ENCODE measurements around the gene USP7. TPM values are rescaled to one million over a fixed set of nuclear protein-coding genes. Genes with fewer than 3 reads are reported as not detected.

The USP7 gene
- total and polyA plus RNA-seq, 3 experiments from 2014 or later, result 12.6 to 192 (median 189) TPM

DNA sequence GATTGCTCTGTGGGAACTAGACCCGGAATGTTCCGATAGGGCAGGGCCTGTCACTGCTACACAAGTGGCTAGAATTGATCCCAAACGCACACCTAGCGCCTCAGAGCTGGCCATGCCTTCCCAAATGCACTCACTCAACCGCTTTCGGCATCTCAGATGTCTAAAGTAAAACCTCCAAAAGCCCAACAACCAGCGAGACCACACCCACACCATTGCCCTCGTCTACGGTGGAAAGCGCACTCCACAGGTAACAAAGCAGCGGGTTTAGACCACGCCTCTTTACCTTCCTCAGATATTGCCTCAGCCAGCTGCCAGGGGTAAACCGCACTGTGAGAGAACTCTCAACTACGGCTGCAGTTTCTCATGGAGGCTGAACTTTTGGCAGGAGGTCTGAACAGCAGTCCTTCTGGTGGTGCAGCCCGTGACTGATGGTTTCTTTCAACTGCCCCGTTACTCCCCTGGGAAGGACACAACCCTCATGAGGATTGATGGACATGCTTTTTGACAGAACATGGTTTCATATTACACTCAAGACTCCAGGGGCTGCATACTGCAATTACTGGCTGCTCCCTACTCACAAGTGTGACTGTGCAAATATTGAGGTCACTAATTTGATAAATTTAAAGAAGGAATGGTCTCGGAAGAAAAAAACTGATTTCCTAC, 34.5 kb downstream of the USP7 start:
- H3K27ac ChIP-seq (ENCODE audit: low read depth, low read length), result no peak overlapping the region
- H3K4me1 ChIP-seq (ENCODE audit: insufficient read depth, low read length), result no peaks in the 10 kb centered on the region
- Mint-ChIP-seq H3K4me1 (peaks cover 54 to 84% (median 69%) of the 10 kb centered on the region in 3 donors), H3K27me3 (no peaks in the 10 kb centered on the region), H3K36me3 (peaks cover 0 to 52% (median 19%) of the 10 kb centered on the region in 3 donors), H3K9me3 (no peaks in the 10 kb centered on the region), H3K27ac (peak overlapping the region in 1 of 8 donors; percentile 23), H3K4me3 (peak overlapping the region in 1 of 7 donors; percentile 11)
- peaks cover 23% of the 10 kb centered on the region for H3K36me3 ChIP-seq (ENCODE audit: insufficient read depth, low read length)
- H3K4me3 ChIP-seq (ENCODE audit: low read length), result no peak overlapping the region
- no peaks in the 10 kb centered on the region for H3K27me3 ChIP-seq (ENCODE audit: insufficient read depth, low read length, poor library complexity, severe bottlenecking)
- no peaks in the 10 kb centered on the region for H3K9me3 ChIP-seq (ENCODE audit: low read length)
- POLR2A ChIA-PET, result no interaction called here
- CTCF ChIA-PET, result no interaction called here
- no peak for DNase-seq

- Mint-ChIP-seq H3K36me3 (peaks cover 0 to 58% (median 21%) of the 10 kb centered on the region in 3 donors), H3K4me1 (peaks cover 54 to 83% (median 65%) of the 10 kb centered on the region in 3 donors), H3K9me3 (no peaks in the 10 kb centered on the region), H3K27ac (peak overlapping the region in 2 of 8 donors; percentile 17 to 90), H3K4me3 (no peak overlapping the region), H3K27me3 (no peaks in the 10 kb centered on the region)
- H3K4me1 ChIP-seq (ENCODE audit: insufficient read depth, low read length), result no peaks in the 10 kb centered on the region
- ChIA-PET POLR2A (no interaction called here), CTCF (interaction anchor here (1.0 kb wide), 1 partner anchor 8 kb away, joined by 4 read pairs; no protein-coding TSS in a partner anchor)
- H3K36me3 ChIP-seq (ENCODE audit: insufficient read depth, low read length), result peaks cover 23% of the 10 kb centered on the region
- H3K4me3 ChIP-seq (ENCODE audit: low read length), result no peak overlapping the region
- no peak overlapping the region for H3K27ac ChIP-seq (ENCODE audit: low read depth, low read length)
- H3K27me3 ChIP-seq (ENCODE audit: insufficient read depth, low read length, poor library complexity, severe bottlenecking), result no peaks in the 10 kb centered on the region
- H3K9me3 ChIP-seq (ENCODE audit: low read length), result no peaks in the 10 kb centered on the region
- DNase-seq, result no peak
Measured at GRCh38 chr16:8928467-8928957, 35.2 kb downstream of the USP7 start.

DNA sequence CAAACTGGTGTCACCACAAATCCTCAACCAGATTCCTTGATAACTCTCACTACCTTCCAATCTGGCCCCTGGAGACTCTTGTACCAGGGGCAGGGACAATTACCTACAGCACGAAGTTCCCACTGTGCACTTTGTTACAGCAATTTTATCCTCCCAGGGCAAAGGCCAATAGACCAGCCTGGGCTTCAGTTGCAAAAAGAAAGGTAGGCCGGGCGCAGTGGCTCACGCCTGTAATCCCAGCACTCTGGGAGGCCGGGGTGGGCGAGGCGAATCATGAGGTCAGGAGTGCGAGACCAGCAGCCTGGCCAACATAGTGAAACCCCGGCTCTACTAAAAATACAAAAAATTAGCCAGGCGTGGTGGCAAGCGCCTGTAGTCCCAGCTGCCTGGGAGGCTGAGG, 36.9 kb downstream of the USP7 start:
- no peak overlapping the region for H3K27ac ChIP-seq (ENCODE audit: low read depth, low read length)
- ChIA-PET CTCF (interaction anchor here (0.8 kb wide), 1 partner anchor 8 kb away, joined by 3 read pairs; no protein-coding TSS in a partner anchor), POLR2A (no interaction called here)
- no peaks in the 10 kb centered on the region for H3K27me3 ChIP-seq (ENCODE audit: insufficient read depth, low read length, poor library complexity, severe bottlenecking)
- Mint-ChIP-seq H3K36me3 (peaks cover 0 to 74% (median 21%) of the 10 kb centered on the region in 3 donors), H3K27ac (peak overlapping the region in 1 of 8 donors; percentile 7), H3K4me3 (no peak overlapping the region), H3K9me3 (no peaks in the 10 kb centered on the region), H3K4me1 (peaks cover 47 to 73% (median 55%) of the 10 kb centered on the region in 3 donors), H3K27me3 (no peaks in the 10 kb centered on the region)
- H3K36me3 ChIP-seq (ENCODE audit: insufficient read depth, low read length), result peaks cover 40% of the 10 kb centered on the region
- no peak overlapping the region for H3K4me3 ChIP-seq (ENCODE audit: low read length)
- H3K9me3 ChIP-seq (ENCODE audit: low read length), result no peaks in the 10 kb centered on the region
- no peaks in the 10 kb centered on the region for H3K4me1 ChIP-seq (ENCODE audit: insufficient read depth, low read length)
- DNase-seq, result no peak

DNA sequence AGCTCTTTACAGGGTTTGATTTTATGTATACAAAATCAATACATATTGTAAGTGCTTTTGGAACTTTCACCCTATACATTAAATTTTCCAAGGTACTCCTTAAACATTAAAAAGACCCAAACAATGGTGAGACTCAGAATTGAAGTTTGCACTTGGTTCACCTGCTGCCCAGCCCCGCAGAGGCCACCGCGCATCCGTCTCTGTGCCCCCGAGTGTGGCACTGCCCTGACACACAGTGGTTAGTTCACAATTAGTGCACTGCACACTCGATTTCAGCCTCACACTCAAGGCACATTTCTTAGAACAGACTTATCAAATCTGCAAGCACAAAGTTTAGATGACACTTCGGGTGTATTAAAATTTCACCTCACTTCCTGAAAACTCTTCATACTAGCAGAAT, 38.3 kb downstream of the USP7 start:
- Histone ChIP-seq H3K27me3 (ENCODE audit: insufficient read depth, low read length, poor library complexity, severe bottlenecking) (no peaks in the 10 kb centered on the region), H3K36me3 (ENCODE audit: insufficient read depth, low read length) (peaks cover 51% of the 10 kb centered on the region), H3K4me1 (ENCODE audit: insufficient read depth, low read length) (no peaks in the 10 kb centered on the region), H3K4me3 (ENCODE audit: low read length) (no peak overlapping the region), H3K9me3 (ENCODE audit: low read length) (no peaks in the 10 kb centered on the region), H3K27ac (ENCODE audit: low read depth, low read length) (no peak overlapping the region)
- ChIA-PET CTCF (interaction anchor here (2.1 kb wide), 1 partner anchor 11 kb away, joined by 8 read pairs; no protein-coding TSS in a partner anchor), POLR2A (no interaction called here)
- H3K36me3 Mint-ChIP-seq, result peaks cover 0 to 88% (median 24%) of the 10 kb centered on the region in 3 donors
- H3K27ac Mint-ChIP-seq, result no peak overlapping the region
- H3K4me1 Mint-ChIP-seq, result peaks cover 43 to 76% (median 56%) of the 10 kb centered on the region in 3 donors
- H3K27me3 Mint-ChIP-seq, result no peaks in the 10 kb centered on the region
- H3K4me3 Mint-ChIP-seq, result no peak overlapping the region
- no peaks in the 10 kb centered on the region for H3K9me3 Mint-ChIP-seq
- no peak for DNase-seq

DNA sequence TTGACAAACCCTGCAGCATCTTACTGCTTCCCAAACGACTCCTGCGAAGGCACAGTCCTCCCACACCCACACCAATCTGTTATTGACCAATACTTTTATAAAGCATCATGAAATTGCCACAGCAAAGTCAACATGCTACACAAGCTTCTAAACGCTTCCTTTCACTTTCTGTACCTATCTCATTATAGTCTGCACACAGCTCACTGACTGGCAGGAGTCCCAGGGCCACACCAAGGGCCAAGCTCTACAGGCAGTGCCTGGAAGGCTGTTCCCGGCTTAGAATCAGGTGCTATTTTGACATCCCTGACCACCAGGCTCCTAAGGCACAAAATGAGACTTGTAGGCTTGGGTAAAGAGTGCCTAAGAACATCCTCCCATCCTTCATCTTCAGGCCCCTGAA, 39.5 kb downstream of the USP7 start:
- POLR2A ChIA-PET, result no interaction called here
- no peaks in the 10 kb centered on the region for H3K9me3 ChIP-seq (ENCODE audit: low read length)
- no peak overlapping the region for H3K27ac ChIP-seq (ENCODE audit: low read depth, low read length)
- H3K27ac Mint-ChIP-seq, result peak overlapping the region in 2 of 8 donors; percentile 8 to 57
- DNase-seq, result no peak
- H3K36me3 Mint-ChIP-seq, result peaks cover 5 to 90% (median 24%) of the 10 kb centered on the region in 3 donors
- no peaks in the 10 kb centered on the region for H3K27me3 ChIP-seq (ENCODE audit: insufficient read depth, low read length, poor library complexity, severe bottlenecking)
- H3K36me3 ChIP-seq (ENCODE audit: insufficient read depth, low read length), result peaks cover 54% of the 10 kb centered on the region
- H3K4me3 Mint-ChIP-seq, result no peak overlapping the region
- H3K27me3 Mint-ChIP-seq, result no peaks in the 10 kb centered on the region
- peaks cover 46 to 71% (median 61%) of the 10 kb centered on the region in 3 donors for H3K4me1 Mint-ChIP-seq
- CTCF ChIA-PET, result interaction anchor here (1.2 to 2.1 kb wide), 2 partner anchors 12 to 85 kb away, joined by 4 to 8 read pairs; no protein-coding TSS in a partner anchor
- H3K4me1 ChIP-seq (ENCODE audit: insufficient read depth, low read length), result peaks cover 11% of the 10 kb centered on the region
- H3K4me3 ChIP-seq (ENCODE audit: low read length), result no peak overlapping the region
- H3K9me3 Mint-ChIP-seq, result no peaks in the 10 kb centered on the region

DNA sequence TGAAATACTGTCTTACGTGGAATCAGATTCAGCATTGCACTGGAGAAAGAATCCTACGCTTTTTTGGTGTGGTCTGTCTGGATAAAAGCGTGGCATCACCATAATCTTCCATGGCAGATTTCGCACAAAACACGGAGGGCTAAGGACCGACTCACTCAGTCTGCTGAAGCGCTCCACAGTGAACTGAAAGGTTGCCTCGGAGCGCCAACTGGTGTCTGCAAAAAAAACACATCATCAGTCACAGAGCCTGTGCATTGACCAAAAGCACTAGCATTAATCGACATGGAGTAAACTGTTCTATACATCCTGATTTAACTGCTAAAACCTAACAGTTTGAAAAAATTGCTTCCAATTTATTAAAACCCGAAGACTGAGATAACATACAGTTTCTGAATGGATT, 40.5 kb downstream of the USP7 start:
- no peak overlapping the region for H3K27ac ChIP-seq (ENCODE audit: low read depth, low read length)
- no peak for DNase-seq
- no peaks in the 10 kb centered on the region for H3K27me3 Mint-ChIP-seq
- no peak overlapping the region for H3K4me3 Mint-ChIP-seq
- no peaks in the 10 kb centered on the region for H3K9me3 ChIP-seq (ENCODE audit: low read length)
- H3K27ac Mint-ChIP-seq, result peak overlapping the region in 1 of 8 donors; percentile 66
- peaks cover 53% of the 10 kb centered on the region for H3K36me3 ChIP-seq (ENCODE audit: insufficient read depth, low read length)
- H3K4me3 ChIP-seq (ENCODE audit: low read length), result no peak overlapping the region
- no peaks in the 10 kb centered on the region for H3K27me3 ChIP-seq (ENCODE audit: insufficient read depth, low read length, poor library complexity, severe bottlenecking)
- H3K36me3 Mint-ChIP-seq, result peaks cover 5 to 90% (median 21%) of the 10 kb centered on the region in 3 donors
- POLR2A ChIA-PET, result no interaction called here
- H3K9me3 Mint-ChIP-seq, result no peaks in the 10 kb centered on the region
- CTCF ChIA-PET, result interaction anchor here (2.2 kb wide), 1 partner anchor 13 kb away, joined by 8 read pairs; no protein-coding TSS in a partner anchor
- H3K4me1 ChIP-seq (ENCODE audit: insufficient read depth, low read length), result peaks cover 14% of the 10 kb centered on the region
- H3K4me1 Mint-ChIP-seq, result peaks cover 37 to 67% (median 54%) of the 10 kb centered on the region in 3 donors

DNA sequence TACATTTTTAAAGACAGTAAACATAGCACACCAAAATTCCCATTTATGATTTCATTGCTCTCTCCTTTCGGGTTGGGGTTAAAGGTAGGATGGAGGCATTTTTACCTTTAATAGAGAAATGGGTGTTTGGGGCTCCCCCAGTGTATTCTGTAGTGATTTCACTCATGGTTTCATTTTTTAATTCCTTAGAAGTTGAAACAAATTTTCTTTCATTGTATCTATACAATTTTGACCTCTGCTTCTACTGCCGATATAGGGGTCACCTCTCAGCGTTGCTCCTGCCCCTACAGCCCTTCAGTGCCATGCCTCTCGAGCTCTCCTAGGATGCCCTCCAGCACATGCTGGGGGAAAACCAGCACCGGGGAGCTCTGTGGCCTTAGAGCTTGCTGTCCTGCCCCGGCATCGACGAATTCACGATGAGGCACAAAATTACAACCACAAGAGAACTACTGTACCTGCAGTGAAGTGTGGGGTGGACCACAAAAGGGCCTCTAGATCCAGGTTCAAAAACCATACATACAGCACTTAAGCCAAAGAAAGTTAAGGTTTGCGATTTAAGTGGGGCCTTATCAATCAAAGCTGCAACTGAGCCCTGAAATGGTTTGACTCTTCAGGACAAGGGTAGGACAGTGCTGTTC, 42.2 kb downstream of the USP7 start:
- Mint-ChIP-seq H3K27ac (peak overlapping the region in 4 of 8 donors; percentile 29 to 73 (median 58)), H3K4me3 (no peak overlapping the region)

More for the DNA sequence above, 42.2 kb downstream of the USP7 start:
- H3K9me3 Mint-ChIP-seq, result no peaks in the 10 kb centered on the region
- POLR2A ChIA-PET, result no interaction called here
- CTCF ChIA-PET, result interaction anchor here (1.1 to 2.2 kb wide), 2 partner anchors 13 to 15 kb away, joined by 3 to 8 read pairs; no protein-coding TSS in a partner anchor
- peaks cover 5 to 93% (median 20%) of the 10 kb centered on the region in 3 donors for H3K36me3 Mint-ChIP-seq
- H3K27me3 Mint-ChIP-seq, result no peaks in the 10 kb centered on the region
- DNase-seq, result no peak
- Histone ChIP-seq H3K4me3 (ENCODE audit: low read length) (no peak overlapping the region), H3K9me3 (ENCODE audit: low read length) (no peaks in the 10 kb centered on the region), H3K27ac (ENCODE audit: low read depth, low read length) (no peak overlapping the region), H3K27me3 (ENCODE audit: insufficient read depth, low read length, poor library complexity, severe bottlenecking) (no peaks in the 10 kb centered on the region), H3K36me3 (ENCODE audit: insufficient read depth, low read length) (peaks cover 60% of the 10 kb centered on the region), H3K4me1 (ENCODE audit: insufficient read depth, low read length) (peaks cover 14% of the 10 kb centered on the region)
- H3K4me1 Mint-ChIP-seq, result peaks cover 30 to 60% (median 47%) of the 10 kb centered on the region in 3 donors

All from CD8-positive, alpha-beta memory T cell (primary cell).